MCF 10A (cell line): ENCODE data around the gene FOXP1. TPM values are rescaled to one million over a fixed set of nuclear protein-coding genes. Genes with fewer than 3 reads are reported as not detected.

Source experiments
- BruUV-seq: library from RNA; stranded (reverse); fragments of 400-500 nt; replicated peaks from 2 replicates; lab custom pipeline; 2021; lab: Mats Ljungman, UMichigan
- CTCF ChIA-PET: fragments of 300-600 bp; sonication (Branson Sonifier 250); formaldehyde crosslinking; extraction: SDS; loops from one replicate; lab custom pipeline; 2021; ENCODE audit warnings: antibody characterized with exemption, inconsistent platforms; lab: Yijun Ruan, JAX
- POLR2A ChIA-PET: fragments of 300-600, 350-650 bp; sonication (Branson Sonifier 250); formaldehyde crosslinking; extraction: SDS; loops from one replicate; lab custom pipeline; 2020; ENCODE audit warnings: antibody characterized with exemption, inconsistent platforms; lab: Yijun Ruan, JAX
- DNase-seq: peaks from one replicate; pipeline ENCODE4 v3.0.0-alpha.2; 2018; ENCODE audit not compliant: unreplicated experiment
- H3K27ac Mint-ChIP-seq: one replicate; pipeline ENCODE4 v1.8.0; 2022; ENCODE audit warnings: mild to moderate bottlenecking, low read depth, mixed read lengths; ENCODE audit not compliant: unreplicated experiment
- H3K27me3 Mint-ChIP-seq: one replicate; pipeline ENCODE4 v1.8.0; 2022; ENCODE audit warnings: mixed read lengths; ENCODE audit not compliant: insufficient read depth, unreplicated experiment
- H3K36me3 Mint-ChIP-seq: one replicate; pipeline ENCODE4 v1.8.0; 2022; ENCODE audit warnings: mild to moderate bottlenecking, moderate library complexity, mixed read lengths; ENCODE audit not compliant: insufficient read depth, unreplicated experiment
- H3K4me1 Mint-ChIP-seq: one replicate; pipeline ENCODE4 v1.8.0; 2022; ENCODE audit warnings: mixed read lengths; ENCODE audit not compliant: insufficient read depth, unreplicated experiment
- H3K4me3 Mint-ChIP-seq: one replicate; pipeline ENCODE4 v1.8.0; 2022; ENCODE audit warnings: mild to moderate bottlenecking, moderate library complexity, mixed read lengths; ENCODE audit not compliant: unreplicated experiment
- H3K9me3 Mint-ChIP-seq: one replicate; pipeline ENCODE4 v1.8.0; 2022; ENCODE audit warnings: mixed read lengths; ENCODE audit not compliant: unreplicated experiment
- intact Hi-C: fragments of 100-400 bp; cut with micrococcal nuclease; formaldehyde crosslinking; loops from 2 replicates; pipeline ENCODE4 v1.14.1; 2022
- total RNA-seq: library from RNA; stranded (reverse); gene quantifications from 2 replicates; pipeline ENCODE4 v1.2.3, GENCODE V29; 2022
- TF ChIP-seq, protein P1 (sequence below): fragments of 200-600 bp; IDR thresholded peaks from one replicate; pipeline ENCODE4 v1.8.0; 2022; ENCODE audit warnings: antibody characterized with exemption, mild to moderate bottlenecking; ENCODE audit not compliant: unreplicated experiment

Gene FOXP1
- total RNA-seq, 1 experiment from 2014 or later = 49.0 TPM

DNA sequence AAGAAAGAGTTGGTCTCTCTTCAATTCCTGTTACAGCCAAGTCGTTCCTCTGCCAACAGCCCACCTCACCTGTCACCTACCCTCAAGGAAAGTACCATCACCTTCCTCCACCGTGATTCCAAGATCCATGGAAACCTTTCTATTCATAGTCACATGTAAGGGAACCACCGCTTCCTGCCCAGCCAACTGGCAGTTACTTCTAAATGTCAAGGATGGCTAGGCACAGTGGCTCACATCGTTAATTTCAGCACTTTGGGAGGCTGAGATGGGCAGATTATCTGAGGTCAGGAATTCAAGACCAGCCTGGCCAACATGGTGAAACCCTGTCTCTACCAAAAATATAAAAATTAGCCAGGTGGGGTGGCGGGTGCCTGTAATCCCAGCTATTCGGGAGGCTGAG is 82.8 kb downstream of the FOXP1 start:
- Mint-ChIP-seq H3K9me3 (no peaks in the 10 kb centered on the region), H3K4me1 (peaks cover 39% of the 10 kb centered on the region), H3K4me3 (no peak overlapping the region), H3K27me3 (no peaks in the 10 kb centered on the region), H3K36me3 (peaks cover 22% of the 10 kb centered on the region), H3K27ac (no peak overlapping the region)
- CTCF ChIA-PET = no interaction called here
- no peak for DNase-seq
- POLR2A ChIA-PET = interaction anchor here (7.5 kb wide), 1 partner anchor 34 kb away, joined by 104 read pairs; no protein-coding TSS in a partner anchor
- intact Hi-C loops = loop anchor here (5.0 to 10.0 kb wide), 3 partner anchors 37 to 493 kb away; no protein-coding TSS in a partner anchor
- BruUV-seq = no TSS peak
- TF ChIP-seq, protein P1, sequence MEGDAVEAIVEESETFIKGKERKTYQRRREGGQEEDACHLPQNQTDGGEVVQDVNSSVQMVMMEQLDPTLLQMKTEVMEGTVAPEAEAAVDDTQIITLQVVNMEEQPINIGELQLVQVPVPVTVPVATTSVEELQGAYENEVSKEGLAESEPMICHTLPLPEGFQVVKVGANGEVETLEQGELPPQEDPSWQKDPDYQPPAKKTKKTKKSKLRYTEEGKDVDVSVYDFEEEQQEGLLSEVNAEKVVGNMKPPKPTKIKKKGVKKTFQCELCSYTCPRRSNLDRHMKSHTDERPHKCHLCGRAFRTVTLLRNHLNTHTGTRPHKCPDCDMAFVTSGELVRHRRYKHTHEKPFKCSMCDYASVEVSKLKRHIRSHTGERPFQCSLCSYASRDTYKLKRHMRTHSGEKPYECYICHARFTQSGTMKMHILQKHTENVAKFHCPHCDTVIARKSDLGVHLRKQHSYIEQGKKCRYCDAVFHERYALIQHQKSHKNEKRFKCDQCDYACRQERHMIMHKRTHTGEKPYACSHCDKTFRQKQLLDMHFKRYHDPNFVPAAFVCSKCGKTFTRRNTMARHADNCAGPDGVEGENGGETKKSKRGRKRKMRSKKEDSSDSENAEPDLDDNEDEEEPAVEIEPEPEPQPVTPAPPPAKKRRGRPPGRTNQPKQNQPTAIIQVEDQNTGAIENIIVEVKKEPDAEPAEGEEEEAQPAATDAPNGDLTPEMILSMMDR = no peak

DNA sequence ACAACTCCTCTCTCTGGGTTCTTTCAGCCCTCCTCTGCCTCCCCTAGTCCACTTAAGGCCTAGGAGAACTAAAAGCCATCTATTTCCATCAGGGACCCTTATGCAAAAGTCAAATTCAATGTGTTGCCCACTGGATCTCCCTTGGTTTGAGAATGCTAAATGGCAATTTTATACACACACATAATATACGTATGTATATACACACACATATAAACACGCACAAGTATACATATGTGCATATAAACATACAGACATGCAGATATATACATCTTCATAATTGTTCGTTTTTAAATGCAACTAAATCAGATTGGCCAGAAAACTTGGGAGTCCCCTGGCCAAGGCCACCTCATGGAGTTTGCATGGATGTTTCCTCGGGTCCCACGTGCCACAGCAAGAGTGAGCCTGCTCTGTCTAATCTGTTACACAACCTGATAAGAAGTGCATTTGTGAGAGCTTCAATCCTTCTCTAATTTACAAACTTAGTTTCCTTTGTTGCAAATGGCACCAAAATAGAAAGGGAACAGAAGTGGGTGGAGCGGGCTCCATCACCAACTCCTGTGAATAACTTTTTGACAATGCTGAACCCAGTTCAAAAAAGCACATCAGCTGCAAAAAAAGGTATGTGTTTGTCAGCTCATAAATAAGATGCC is 84.2 kb downstream of the FOXP1 start:
- ChIA-PET CTCF (interaction anchor here (0.5 to 1.5 kb wide), 3 partner anchors 10 to 1312 kb away, joined by 3 to 5 read pairs (median 4); no protein-coding TSS in a partner anchor), POLR2A (interaction anchor here (0.7 to 7.5 kb wide), 3 partner anchors 12 to 437 kb away, joined by 3 to 104 read pairs (median 32); no protein-coding TSS in a partner anchor)
- peak overlapping the region; percentile 47 for H3K27ac Mint-ChIP-seq
- H3K4me3 Mint-ChIP-seq = no peak overlapping the region
- H3K4me1 Mint-ChIP-seq = peaks cover 36% of the 10 kb centered on the region
- H3K36me3 Mint-ChIP-seq = peaks cover 20% of the 10 kb centered on the region
- H3K9me3 Mint-ChIP-seq = no peaks in the 10 kb centered on the region
- no peaks in the 10 kb centered on the region for H3K27me3 Mint-ChIP-seq
- DNase-seq = no peak
- intact Hi-C loops = loop anchor here (5.0 kb wide), 1 partner anchor 77 kb away; no protein-coding TSS in a partner anchor
- BruUV-seq = no TSS peak
- TF ChIP-seq, protein P1 = no peak

DNA sequence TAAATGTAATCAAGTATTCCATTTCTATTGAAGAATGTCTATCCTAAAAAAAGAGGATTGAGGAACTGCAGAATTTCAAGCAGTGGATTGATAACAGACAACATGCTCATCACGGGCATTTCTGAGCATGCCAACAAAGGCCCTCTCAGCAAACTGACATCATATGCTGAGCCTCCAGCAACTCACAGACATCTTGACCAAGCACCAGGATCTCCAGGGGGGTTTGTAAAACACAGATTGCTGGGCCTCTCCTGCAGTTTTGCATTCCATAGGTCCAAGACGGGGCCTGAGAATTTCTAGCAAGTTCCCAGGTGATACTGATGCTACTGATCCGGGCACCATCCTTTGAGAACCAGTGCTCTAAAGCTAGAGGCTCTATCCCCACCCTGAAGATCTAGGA is 85.0 kb downstream of the FOXP1 start:
- H3K27ac Mint-ChIP-seq = no peak overlapping the region
- POLR2A ChIA-PET = interaction anchor here (0.8 to 7.5 kb wide), 6 partner anchors 10 to 441 kb away, joined by 3 to 104 read pairs (median 28); partner anchors contain the start of gene FOXP1
- CTCF ChIA-PET = interaction anchor here (0.6 to 3.6 kb wide), 6 partner anchors 11 to 93 kb away, joined by 3 to 17 read pairs (median 5); no protein-coding TSS in a partner anchor
- H3K36me3 Mint-ChIP-seq = peaks cover 13% of the 10 kb centered on the region
- H3K9me3 Mint-ChIP-seq = no peaks in the 10 kb centered on the region
- BruUV-seq = no TSS peak
- no peak overlapping the region for H3K4me3 Mint-ChIP-seq
- H3K4me1 Mint-ChIP-seq = peaks cover 28% of the 10 kb centered on the region
- intact Hi-C loops = loop anchor here (5.0 kb wide), 1 partner anchor 76 kb away; no protein-coding TSS in a partner anchor
- DNase-seq = no peak
- H3K27me3 Mint-ChIP-seq = no peaks in the 10 kb centered on the region
- TF ChIP-seq, protein P1 = no peak

DNA sequence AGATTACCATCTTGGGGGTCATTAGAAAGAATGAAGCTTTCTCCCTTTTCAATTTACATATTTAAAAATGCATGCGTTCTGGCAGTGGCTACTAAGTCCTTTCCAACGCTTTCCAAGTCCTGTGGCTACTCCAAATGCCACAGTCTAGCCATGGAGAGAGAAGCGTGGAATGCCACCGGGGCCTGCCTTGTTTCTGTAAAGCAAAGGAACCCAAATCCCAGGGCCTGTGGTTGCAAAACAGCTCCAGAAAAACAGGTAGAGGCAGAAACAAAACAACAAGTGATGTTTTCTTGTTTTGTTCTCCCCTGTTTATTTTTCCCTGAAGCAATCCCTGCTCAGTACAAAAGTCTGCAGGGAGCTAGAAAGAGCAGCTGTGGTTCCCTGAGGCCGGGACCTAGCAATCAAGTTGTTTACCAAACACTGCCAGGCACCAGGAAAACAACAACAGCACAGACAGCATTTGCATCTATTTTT is 85.5 kb downstream of the FOXP1 start:
- H3K4me3 Mint-ChIP-seq = no peak overlapping the region
- POLR2A ChIA-PET = interaction anchor here (0.7 to 7.5 kb wide), 7 partner anchors 11 to 441 kb away, joined by 3 to 104 read pairs (median 25); partner anchors contain the start of gene FOXP1
- CTCF ChIA-PET = interaction anchor here (0.6 to 3.6 kb wide), 9 partner anchors 11 to 93 kb away, joined by 3 to 17 read pairs (median 5); no protein-coding TSS in a partner anchor
- intact Hi-C loops = loop anchor here (2.0 to 5.0 kb wide), 2 partner anchors 76 to 435 kb away; no protein-coding TSS in a partner anchor
- DNase-seq = no peak
- H3K4me1 Mint-ChIP-seq = peaks cover 24% of the 10 kb centered on the region
- no peaks in the 10 kb centered on the region for H3K27me3 Mint-ChIP-seq
- no peak overlapping the region for H3K27ac Mint-ChIP-seq
- TF ChIP-seq, protein P1 = no peak
- BruUV-seq = no TSS peak
- H3K9me3 Mint-ChIP-seq = no peaks in the 10 kb centered on the region
- peaks cover 17% of the 10 kb centered on the region for H3K36me3 Mint-ChIP-seq
